ENCODE data around the gene MACROH2A2. TPM values are rescaled to one million over a fixed set of nuclear protein-coding genes. Genes with fewer than 3 reads are reported as not detected.

MACROH2A2 gene
- total RNA-seq, 2 experiments from 2014 or later = 2.2 TPM

DNA sequence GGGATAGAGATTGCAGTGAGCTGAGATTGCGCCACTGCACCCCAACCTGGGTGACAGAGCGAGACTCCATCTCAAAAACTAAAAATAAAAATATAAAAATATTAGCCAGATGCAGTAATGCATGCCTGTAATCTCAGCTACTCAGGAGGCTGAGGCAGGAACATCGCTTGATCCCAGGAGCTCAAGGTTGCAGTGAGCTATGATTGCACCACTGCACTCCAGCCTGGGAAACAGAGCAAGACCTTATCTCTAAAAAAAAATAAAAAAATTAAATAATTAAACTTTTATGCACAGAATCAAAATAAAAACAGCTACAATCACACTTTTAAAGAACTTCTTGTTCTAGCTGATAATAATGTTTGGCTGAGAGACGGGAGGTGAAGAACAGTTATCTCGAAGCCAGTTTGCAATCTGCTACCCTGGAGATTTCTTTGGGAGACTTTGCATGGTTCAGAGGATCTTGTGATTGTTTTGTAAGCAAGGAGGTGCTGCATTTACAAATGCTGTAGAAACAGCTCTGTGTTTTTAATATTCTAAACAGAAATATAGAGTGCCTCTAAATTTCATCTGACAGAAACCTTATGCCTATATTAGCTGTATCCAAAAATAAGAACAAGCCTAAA, 19.9 kb upstream of the MACROH2A2 start:
- no peak overlapping the region for H3K4me3 Mint-ChIP-seq
- H3K27ac Mint-ChIP-seq = no peak overlapping the region
- intact Hi-C loops (cut with DNase I, micrococcal nuclease) = no loop called here
- ChIA-PET CTCF (no interaction called here), POLR2A (no interaction called here)
- TF ChIP-seq, protein P1, sequence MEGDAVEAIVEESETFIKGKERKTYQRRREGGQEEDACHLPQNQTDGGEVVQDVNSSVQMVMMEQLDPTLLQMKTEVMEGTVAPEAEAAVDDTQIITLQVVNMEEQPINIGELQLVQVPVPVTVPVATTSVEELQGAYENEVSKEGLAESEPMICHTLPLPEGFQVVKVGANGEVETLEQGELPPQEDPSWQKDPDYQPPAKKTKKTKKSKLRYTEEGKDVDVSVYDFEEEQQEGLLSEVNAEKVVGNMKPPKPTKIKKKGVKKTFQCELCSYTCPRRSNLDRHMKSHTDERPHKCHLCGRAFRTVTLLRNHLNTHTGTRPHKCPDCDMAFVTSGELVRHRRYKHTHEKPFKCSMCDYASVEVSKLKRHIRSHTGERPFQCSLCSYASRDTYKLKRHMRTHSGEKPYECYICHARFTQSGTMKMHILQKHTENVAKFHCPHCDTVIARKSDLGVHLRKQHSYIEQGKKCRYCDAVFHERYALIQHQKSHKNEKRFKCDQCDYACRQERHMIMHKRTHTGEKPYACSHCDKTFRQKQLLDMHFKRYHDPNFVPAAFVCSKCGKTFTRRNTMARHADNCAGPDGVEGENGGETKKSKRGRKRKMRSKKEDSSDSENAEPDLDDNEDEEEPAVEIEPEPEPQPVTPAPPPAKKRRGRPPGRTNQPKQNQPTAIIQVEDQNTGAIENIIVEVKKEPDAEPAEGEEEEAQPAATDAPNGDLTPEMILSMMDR (IDR thresholded peaks at IDR 0.05) = no peak
- no peaks in the 10 kb centered on the region for H3K4me1 Mint-ChIP-seq (ENCODE audit: low read depth)
- H3K9me3 Mint-ChIP-seq = peaks cover 6% of the 10 kb centered on the region
- no peak overlapping the region for H3K27ac ChIP-seq (ENCODE audit: low read depth in 1 of 2, low read length in 2 of 2)
- peaks cover 6 to 8% of the 10 kb centered on the region in 2 experiments for H3K27me3 ChIP-seq (ENCODE audit: control insufficient read depth in 1 of 2, insufficient read depth in 2 of 2, low read length in 2 of 2)
- ATAC-seq (ENCODE audit: poor library complexity) = no peak
- no peak overlapping the region for H3K4me3 ChIP-seq (ENCODE audit: low read length)
- DNase-seq = no peak
- no peaks in the 10 kb centered on the region for H3K36me3 ChIP-seq (ENCODE audit: insufficient read depth, low read length)
- H3K9me3 ChIP-seq (ENCODE audit: control insufficient read depth in 1 of 2, insufficient read depth in 1 of 2, low read length in 2 of 2) = peaks cover 3 to 19% of the 10 kb centered on the region in 2 experiments
- H3K36me3 Mint-ChIP-seq (ENCODE audit: low read depth) = no peaks in the 10 kb centered on the region
- H3K27me3 Mint-ChIP-seq = peaks cover 36% of the 10 kb centered on the region
- H3K4me1 ChIP-seq (ENCODE audit: insufficient read depth, low read length) = no peaks in the 10 kb centered on the region

DNA sequence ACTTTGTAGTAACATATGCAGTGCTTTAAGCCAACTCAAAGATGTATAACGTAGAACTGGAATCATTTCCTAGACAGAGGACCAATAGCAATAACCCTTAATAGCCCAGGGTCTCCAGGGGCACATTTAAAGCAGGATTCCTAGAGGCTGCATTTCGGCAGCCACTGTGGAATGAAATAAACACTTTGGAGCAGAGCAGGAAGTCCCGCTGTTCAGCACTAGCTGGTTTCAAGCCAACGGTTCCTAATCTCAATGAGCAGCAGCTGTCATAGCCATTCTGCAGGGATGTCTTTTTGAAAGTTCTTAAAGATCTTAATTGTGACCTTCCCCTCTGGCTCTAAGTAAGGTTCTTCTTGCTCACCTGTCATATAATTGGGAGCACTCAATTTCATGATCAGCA, 18.4 kb upstream of the MACROH2A2 start:
- DNase-seq (no peak), ATAC-seq (ENCODE audit: poor library complexity) (no peak)
- Histone ChIP-seq H3K4me1 (ENCODE audit: insufficient read depth, low read length) (no peaks in the 10 kb centered on the region), H3K27me3 (ENCODE audit: control insufficient read depth in 1 of 2, insufficient read depth in 2 of 2, low read length in 2 of 2) (peaks cover 4 to 6% of the 10 kb centered on the region in 2 experiments), H3K4me3 (ENCODE audit: low read length) (no peak overlapping the region), H3K9me3 (ENCODE audit: control insufficient read depth in 1 of 2, insufficient read depth in 1 of 2, low read length in 2 of 2) (peaks cover 0 to 19% of the 10 kb centered on the region in 2 experiments), H3K36me3 (ENCODE audit: insufficient read depth, low read length) (no peaks in the 10 kb centered on the region), H3K27ac (ENCODE audit: low read depth in 1 of 2, low read length in 2 of 2) (no peak overlapping the region)
- H3K27me3 Mint-ChIP-seq = peaks cover 42% of the 10 kb centered on the region
- H3K4me1 Mint-ChIP-seq (ENCODE audit: low read depth) = no peaks in the 10 kb centered on the region
- intact Hi-C loops (cut with DNase I, micrococcal nuclease) = no loop called here
- TF ChIP-seq, protein P1 (IDR thresholded peaks at IDR 0.05) = no peak
- H3K4me3 Mint-ChIP-seq = no peak overlapping the region
- H3K27ac Mint-ChIP-seq = no peak overlapping the region
- peaks cover 7% of the 10 kb centered on the region for H3K9me3 Mint-ChIP-seq
- CTCF ChIA-PET = no interaction called here
- no peaks in the 10 kb centered on the region for H3K36me3 Mint-ChIP-seq (ENCODE audit: low read depth)
- POLR2A ChIA-PET = no interaction called here

DNA sequence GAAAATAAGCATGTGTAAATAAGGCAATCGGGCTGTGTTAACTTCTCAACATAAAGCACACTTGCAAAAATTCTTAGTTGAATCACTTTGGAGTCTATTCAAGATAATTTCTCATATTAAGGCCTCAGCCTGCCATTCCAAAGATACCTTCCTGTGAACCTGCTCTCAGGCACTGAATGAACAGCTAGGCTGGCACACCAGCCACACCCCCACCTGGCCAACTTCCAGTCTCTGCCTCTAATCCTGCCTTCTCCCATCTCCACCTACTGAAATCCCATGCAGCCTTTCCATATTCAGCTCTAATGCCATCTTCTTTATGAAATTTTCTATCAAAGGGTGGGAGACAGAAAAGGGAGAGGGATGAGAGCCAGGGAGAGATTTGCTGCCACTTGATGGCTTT, 17.1 kb upstream of the MACROH2A2 start:
- Histone ChIP-seq H3K27ac (ENCODE audit: low read depth in 1 of 2, low read length in 2 of 2) (no peak overlapping the region), H3K36me3 (ENCODE audit: insufficient read depth, low read length) (no peaks in the 10 kb centered on the region), H3K4me1 (ENCODE audit: insufficient read depth, low read length) (no peaks in the 10 kb centered on the region), H3K4me3 (ENCODE audit: low read length) (no peak overlapping the region), H3K9me3 (ENCODE audit: control insufficient read depth in 1 of 2, insufficient read depth in 1 of 2, low read length in 2 of 2) (peaks cover 0 to 12% of the 10 kb centered on the region in 2 experiments), H3K27me3 (ENCODE audit: control insufficient read depth in 1 of 2, insufficient read depth in 2 of 2, low read length in 2 of 2) (peaks cover 4 to 6% of the 10 kb centered on the region in 2 experiments)
- H3K4me1 Mint-ChIP-seq (ENCODE audit: low read depth) = no peaks in the 10 kb centered on the region
- ChIA-PET POLR2A (no interaction called here), CTCF (no interaction called here)
- H3K27me3 Mint-ChIP-seq = peaks cover 45% of the 10 kb centered on the region
- H3K4me3 Mint-ChIP-seq = no peak overlapping the region
- H3K36me3 Mint-ChIP-seq (ENCODE audit: low read depth) = no peaks in the 10 kb centered on the region
- TF ChIP-seq, protein P1 (IDR thresholded peaks at IDR 0.05) = no peak
- intact Hi-C loops (cut with DNase I, micrococcal nuclease) = no loop called here
- H3K9me3 Mint-ChIP-seq = peaks cover 10% of the 10 kb centered on the region
- ATAC-seq (ENCODE audit: poor library complexity) (no peak), DNase-seq (no peak)
- no peak overlapping the region for H3K27ac Mint-ChIP-seq
